CD4-positive, alpha-beta T cell (primary cell): ENCODE measurements around the gene EXOC8. TPM values are rescaled to one million over a fixed set of nuclear protein-coding genes. Genes with fewer than 3 reads are reported as not detected.

ENCODE experiments used
- ATAC-seq: fragments of 200-7000 bp; cut with Tn5 transposase; one replicate; pipeline ENCODE4 v1.10.0; 2022; ENCODE audit warnings: mild to moderate bottlenecking; ENCODE audit not compliant: poor library complexity
- CTCF ChIA-PET: fragments of 350-600 bp; sonication (Branson Sonifier 250); formaldehyde crosslinking; loops from one replicate; lab custom pipeline; 2021; ENCODE audit warnings: antibody characterized with exemption, inconsistent platforms; lab: Charles Lee
- POLR2A ChIA-PET: fragments of 350-600 bp; sonication (Branson Sonifier 250); formaldehyde crosslinking; loops from one replicate; lab custom pipeline; 2021; ENCODE audit warnings: antibody characterized with exemption, inconsistent platforms; lab: Charles Lee
- DNase-seq, 14 experiments: peaks; one replicate each; pipeline ENCODE4 v3.0.0-alpha.2; 2013 to 2020; ENCODE audit warnings: mixed read lengths in 2 of 14
- H3K27ac ChIP-seq, 2 donors: one replicate each; pipeline versions ENCODE4 v1.5.1 to v1.7.0; 2013; ENCODE audit warnings: low read length in 2 of 2, low read depth in 1 of 2, mild to moderate bottlenecking in 1 of 2
- H3K27me3 ChIP-seq, 2 experiments: 1 replicate in 1 of 2; 2 replicates in 1 of 2; pipeline versions ENCODE4 v1.6.1 to v1.7.0; 2013; ENCODE audit warnings: low read length in 2 of 2, control low read depth in 1 of 2, mild to moderate bottlenecking in 1 of 2, moderate library complexity in 1 of 2; ENCODE audit not compliant: insufficient read depth in 2 of 2, control insufficient read depth in 1 of 2
- H3K36me3 ChIP-seq: one replicate; pipeline ENCODE4 v1.6.1; 2013; ENCODE audit warnings: low read length, control low read depth; ENCODE audit not compliant: insufficient read depth
- H3K4me1 ChIP-seq: one replicate; pipeline ENCODE4 v1.6.1; 2013; ENCODE audit warnings: low read length, control low read depth; ENCODE audit not compliant: insufficient read depth
- H3K4me3 ChIP-seq: one replicate; pipeline ENCODE4 v1.5.1; 2013; ENCODE audit warnings: mild to moderate bottlenecking, low read length, moderate library complexity
- H3K9me3 ChIP-seq, 2 experiments: 1 replicate in 1 of 2; 2 replicates in 1 of 2; pipeline versions ENCODE4 v1.6.1 to v1.7.0; 2013; ENCODE audit warnings: low read length in 2 of 2, mild to moderate bottlenecking in 2 of 2, control low read depth in 1 of 2, moderate library complexity in 1 of 2; ENCODE audit not compliant: control insufficient read depth in 1 of 2, insufficient read depth in 1 of 2
- H3K27ac Mint-ChIP-seq: one replicate; pipeline ENCODE4 v1.8.0; 2020; ENCODE audit warnings: mixed read lengths
- H3K27me3 Mint-ChIP-seq: one replicate; pipeline ENCODE4 v1.8.0; 2021; ENCODE audit warnings: mixed read lengths
- H3K36me3 Mint-ChIP-seq: one replicate; pipeline ENCODE4 v1.8.0; 2021; ENCODE audit warnings: low read depth, mixed read lengths
- H3K4me1 Mint-ChIP-seq: one replicate; pipeline ENCODE4 v1.8.0; 2021; ENCODE audit warnings: low read depth, mixed read lengths
- H3K4me3 Mint-ChIP-seq: one replicate; pipeline ENCODE4 v1.8.0; 2020; ENCODE audit warnings: mild to moderate bottlenecking, mixed read lengths
- H3K9me3 Mint-ChIP-seq: one replicate; pipeline ENCODE4 v1.8.0; 2020; ENCODE audit warnings: mixed read lengths
- CTCF ChIP-seq: fragments of 200-600 bp; IDR thresholded peaks from one replicate; pipeline ENCODE4 v1.8.0; 2022; ENCODE audit warnings: antibody characterized with exemption, mild to moderate bottlenecking
- intact Hi-C, 2 experiments: fragments of 100-400 bp; cut with DNase I in 1 of 2; cut with micrococcal nuclease in 1 of 2; formaldehyde crosslinking; loops; one replicate each; pipeline versions ENCODE4 v1.15.1 to v1.9.0; 2023 to 2025; cut with DNase I, micrococcal nuclease
- total RNA-seq, 174 experiments: library from RNA in 2 of 174; stranded (reverse) in 2 of 174; gene quantifications; one replicate each; pipeline ENCODE4 v1.2.3 and lab custom pipeline; 2021 to 2026

EXOC8 gene
- total RNA-seq, 2 experiments from 2014 or later, result 28.0 to 31.9 TPM

DNA sequence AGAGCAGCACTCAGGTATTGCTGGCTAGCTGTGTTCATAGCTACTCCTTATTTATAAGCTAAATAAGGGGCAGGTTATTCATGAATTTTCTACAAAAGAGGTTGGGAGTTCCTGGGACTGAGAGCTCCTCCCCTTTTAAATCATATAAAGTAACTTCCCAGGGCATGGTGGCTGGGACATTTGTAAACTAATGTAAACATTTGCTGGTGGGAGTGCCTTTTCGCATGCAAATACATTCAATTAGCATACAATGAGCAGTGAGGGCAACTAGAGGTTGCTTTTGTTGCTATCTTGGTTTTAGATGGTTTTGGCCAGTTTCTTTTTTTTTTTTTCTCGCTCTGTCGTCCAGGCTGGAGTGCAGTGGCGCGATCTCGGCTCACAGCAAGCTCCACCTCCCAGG lies 53.2 kb downstream of the EXOC8 start:
- Mint-ChIP-seq H3K4me3 (no peak overlapping the region), H3K27ac (no peak overlapping the region), H3K9me3 (no peaks in the 10 kb centered on the region), H3K36me3 (no peaks in the 10 kb centered on the region), H3K27me3 (no peaks in the 10 kb centered on the region), H3K4me1 (no peaks in the 10 kb centered on the region)
- H3K9me3 ChIP-seq, result no peaks in the 10 kb centered on the region
- POLR2A ChIA-PET, result no interaction called here
- H3K4me3 ChIP-seq, result no peak overlapping the region
- no peak overlapping the region for H3K27ac ChIP-seq
- CTCF ChIA-PET, result no interaction called here
- no peaks in the 10 kb centered on the region for H3K4me1 ChIP-seq
- TF ChIP-seq CTCF, result no peak
- no peaks in the 10 kb centered on the region for H3K36me3 ChIP-seq
- intact Hi-C loops, result no loop called here
- ATAC-seq (no peak), DNase-seq (no peak)
- no peaks in the 10 kb centered on the region for H3K27me3 ChIP-seq

Other genes with a start within 250 kb of the EXOC8 start
- not detected for gene TRIM67, start 175.8 kb downstream of the EXOC8 start, total RNA-seq
- gene GNPAT, start 96.6 kb downstream of the EXOC8 start, total RNA-seq, result 10 to 100 TPM; 11.8 to 12.8 TPM
- gene SPRTN, start 441 bp upstream of the EXOC8 start, total RNA-seq, result 10 to 100 TPM; 27.7 to 30.9 TPM
- 1 to 10 TPM; 8.2 to 9.4 TPM for gene EGLN1, start 84.4 kb upstream of the EXOC8 start, total RNA-seq
- gene TSNAX, start 190.8 kb upstream of the EXOC8 start, total RNA-seq, result 10 to 100 TPM; 33.5 to 35.7 TPM